Cardiac fibroblast (primary cell): Measurements from ENCODE around the gene MPV17.
A peak's percentile ranks its signal among the peaks of the same experiment; 100 is the strongest.

Source experiments
- DNase-seq, 2 donors: peaks; one replicate each; pipeline versions ENCODE4 v3.0.0 to v3.0.0-alpha.2; 2010; ENCODE audit warnings: low read depth in 2 of 2
- H3K4me3 ChIP-seq, 2 donors: replicated peaks in 1 of 2; 1 replicate in 1 of 2; 2 replicates in 1 of 2; pipeline ENCODE4 v1.5.1; 2011; ENCODE audit warnings: low read depth in 2 of 2, low read length in 2 of 2, mild to moderate bottlenecking in 2 of 2, moderate library complexity in 1 of 2
- CTCF ChIP-seq: IDR thresholded peaks from one replicate; pipeline ENCODE4 v1.5.1; 2011; ENCODE audit warnings: low read depth, mild to moderate bottlenecking, low read length, inconsistent platforms

Gene MPV17

GRCh38 chr2:27298391-27299080, 24.4 kb downstream of the MPV17 start:
- H3K4me3 ChIP-seq, result no peak overlapping the region
- peak in 1 of 2 donors; percentile 51 for DNase-seq
- TF ChIP-seq CTCF, result no peak

- no peak for TF ChIP-seq CTCF
- no peak overlapping the region for H3K4me3 ChIP-seq
- DNase-seq, result no peak
These were observed 25.7 kb downstream of the MPV17 start for GRCh38 chr2:27297195-27297594.

- DNase-seq, result peak in 1 of 2 donors; percentile 23
- no peak overlapping the region for H3K4me3 ChIP-seq
- no peak for TF ChIP-seq CTCF
These were observed 26.4 kb downstream of the MPV17 start for GRCh38 chr2:27296481-27296880.

GRCh38 chr2:27294928-27295327, 28.0 kb downstream of the MPV17 start:
- H3K4me3 ChIP-seq, result no peak overlapping the region
- no peak for DNase-seq
- no peak for TF ChIP-seq CTCF

- no peak for TF ChIP-seq CTCF
- DNase-seq, result peak; percentile 25 to 29
- no peak overlapping the region for H3K4me3 ChIP-seq
These were observed 31.0 kb downstream of the MPV17 start for GRCh38 chr2:27291865-27292264.

- DNase-seq, result no peak
- TF ChIP-seq CTCF, result no peak
- no peak overlapping the region for H3K4me3 ChIP-seq
These were observed 32.3 kb downstream of the MPV17 start for GRCh38 chr2:27290549-27290948.

- no peak for TF ChIP-seq CTCF
- H3K4me3 ChIP-seq, result no peak overlapping the region
- DNase-seq, result no peak
These were observed 34.3 kb downstream of the MPV17 start for GRCh38 chr2:27288610-27289009.
